ENCODE data around the gene RRP9. TPM values are rescaled to one million over a fixed set of nuclear protein-coding genes. Genes with fewer than 3 reads are reported as not detected.
"Not testable (repeated sequence)": the region's sequence is repeated elsewhere in the genome, so short reads cannot be mapped to it uniquely, and the experiment has no call there.

Gene RRP9, protein sequence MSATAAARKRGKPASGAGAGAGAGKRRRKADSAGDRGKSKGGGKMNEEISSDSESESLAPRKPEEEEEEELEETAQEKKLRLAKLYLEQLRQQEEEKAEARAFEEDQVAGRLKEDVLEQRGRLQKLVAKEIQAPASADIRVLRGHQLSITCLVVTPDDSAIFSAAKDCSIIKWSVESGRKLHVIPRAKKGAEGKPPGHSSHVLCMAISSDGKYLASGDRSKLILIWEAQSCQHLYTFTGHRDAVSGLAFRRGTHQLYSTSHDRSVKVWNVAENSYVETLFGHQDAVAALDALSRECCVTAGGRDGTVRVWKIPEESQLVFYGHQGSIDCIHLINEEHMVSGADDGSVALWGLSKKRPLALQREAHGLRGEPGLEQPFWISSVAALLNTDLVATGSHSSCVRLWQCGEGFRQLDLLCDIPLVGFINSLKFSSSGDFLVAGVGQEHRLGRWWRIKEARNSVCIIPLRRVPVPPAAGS
- 26.7 TPM for polyA plus RNA-seq (2013, experiment 1 of 4)
- 25.6 TPM for polyA plus RNA-seq (2013, experiment 2 of 4)
- 17.5 TPM for polyA plus RNA-seq (2013, experiment 3 of 4)
- 17.1 TPM for polyA plus RNA-seq (2013, experiment 4 of 4)

DNA sequence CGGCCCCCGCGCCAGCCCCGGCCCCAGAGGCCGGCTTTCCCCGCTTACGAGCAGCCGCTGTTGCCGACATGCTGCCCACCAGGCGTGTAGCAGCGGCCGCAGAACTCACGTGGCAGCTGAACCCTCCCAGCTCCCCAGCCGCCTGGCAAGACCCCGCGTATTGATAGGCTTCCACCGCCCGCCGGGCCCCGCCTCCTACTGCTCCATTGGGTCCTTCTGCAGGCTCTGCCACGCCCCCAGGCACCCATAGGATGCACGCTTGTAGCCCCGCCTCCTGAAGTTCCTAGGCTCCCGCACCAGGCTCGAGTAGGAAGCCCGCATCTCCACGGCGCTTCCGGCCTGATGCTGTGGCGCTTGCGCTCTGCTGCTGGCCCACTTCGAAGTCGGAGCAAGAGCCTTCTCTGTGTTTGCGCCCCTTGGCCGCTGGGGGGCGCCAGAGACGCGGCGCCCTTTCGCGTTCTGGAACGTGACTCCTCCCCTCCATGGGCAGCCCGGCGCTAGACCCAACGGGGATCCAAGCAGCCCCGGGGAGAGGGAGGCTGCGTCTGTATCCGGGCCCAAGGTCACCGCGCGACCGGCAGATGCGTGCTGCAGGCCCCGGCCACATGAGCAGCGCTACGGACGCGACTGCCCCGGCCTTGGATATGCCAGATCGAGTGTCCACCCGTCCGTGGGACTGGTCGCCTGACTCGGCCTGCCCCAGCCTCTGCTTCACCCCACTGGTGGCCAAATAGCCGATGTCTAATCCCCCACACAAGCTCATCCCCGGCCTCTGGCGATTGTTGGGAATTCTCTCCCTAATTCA, at the start of gene RRP9, which contains the start of gene PARP3:
Gene RRP9 (minus strand): TSS at position 107 of the 805 bp plus-strand sequence. CDS start 37 bp downstream, at position 70.
Gene PARP3 (plus strand): TSS at position 566 of the 805 bp plus-strand sequence. CDS start 993 bp downstream, outside the sequence.
- peaks cover 3% of the 10 kb centered on the region for H3K4me1 ChIP-seq (ENCODE audit: control insufficient read depth, insufficient read depth, low read length)
- no peaks in the 10 kb centered on the region for H3K9me3 ChIP-seq (ENCODE audit: control insufficient read depth, low read length)
- WGBS, 2 experiments: 7% methylated on average over 67 of the region's 67 CpGs
- peak within 1 kb of the TSS; percentile 48 for H3K27ac ChIP-seq (ENCODE audit: insufficient read depth, low read depth, low read length, poor library complexity, severe bottlenecking)
- H3K36me3 ChIP-seq (ENCODE audit: control insufficient read depth, insufficient read depth, low read length): peaks cover 3% of the 10 kb centered on the region
- H3K27me3 ChIP-seq (ENCODE audit: control insufficient read depth, insufficient read depth, low read length, poor library complexity, severe bottlenecking): no peaks in the 10 kb centered on the region
- H3K4me3 ChIP-seq (ENCODE audit: insufficient read depth, low read depth, low read length): peak within 1 kb of the TSS; percentile 94

DNA sequence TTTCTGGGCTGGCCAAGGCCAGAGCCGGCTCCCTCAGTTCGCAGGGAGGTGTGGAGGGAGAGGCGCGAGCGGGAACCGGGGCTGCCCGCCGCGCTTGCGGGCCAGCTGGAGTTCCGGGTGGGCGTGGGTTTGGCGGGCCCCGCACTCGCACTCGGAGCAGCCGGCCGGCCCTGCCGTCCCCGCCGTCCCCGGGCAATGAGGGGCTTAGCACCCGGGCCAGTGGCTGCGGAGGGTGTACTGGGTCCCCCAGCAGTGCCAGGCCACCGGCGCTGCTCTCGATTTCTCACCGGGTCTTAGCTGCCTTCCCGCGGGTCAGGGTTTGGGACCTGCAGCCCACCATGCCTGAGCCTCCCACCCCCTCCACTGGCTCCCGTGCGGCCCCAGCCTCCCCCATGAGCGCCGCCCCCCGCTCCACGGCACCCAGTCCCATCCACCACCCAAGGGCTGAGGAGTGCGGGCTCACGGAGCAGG, 48.8 kb upstream of the RRP9 start:
- H3K27ac ChIP-seq (ENCODE audit: insufficient read depth, low read depth, low read length, poor library complexity, severe bottlenecking); H3K4me1 ChIP-seq (ENCODE audit: control insufficient read depth, insufficient read depth, low read length); H3K27me3 ChIP-seq (ENCODE audit: control insufficient read depth, insufficient read depth, low read length, poor library complexity, severe bottlenecking); H3K4me3 ChIP-seq (ENCODE audit: insufficient read depth, low read depth, low read length); H3K9me3 ChIP-seq (ENCODE audit: control insufficient read depth, low read length): not testable (repeated sequence)
- peaks cover 26% of the 10 kb centered on the region for H3K36me3 ChIP-seq (ENCODE audit: control insufficient read depth, insufficient read depth, low read length)
- 95% methylated on average over 38 of the region's 38 CpGs for WGBS, 2 experiments

- Histone ChIP-seq H3K9me3 (ENCODE audit: control insufficient read depth, low read length) (no peaks in the 10 kb centered on the region), H3K27ac (ENCODE audit: insufficient read depth, low read depth, low read length, poor library complexity, severe bottlenecking) (no peak overlapping the region), H3K36me3 (ENCODE audit: control insufficient read depth, insufficient read depth, low read length) (peaks cover 15% of the 10 kb centered on the region), H3K4me1 (ENCODE audit: control insufficient read depth, insufficient read depth, low read length) (peaks cover 10% of the 10 kb centered on the region), H3K27me3 (ENCODE audit: control insufficient read depth, insufficient read depth, low read length, poor library complexity, severe bottlenecking) (no peaks in the 10 kb centered on the region), H3K4me3 (ENCODE audit: insufficient read depth, low read depth, low read length) (no peak overlapping the region)
- 88 to 91% methylated on average over 15 of the region's 15 CpGs for WGBS, 2 experiments
Measured at GRCh38 chr3:51988286-51989146, 46.8 kb upstream of the RRP9 start.

DNA sequence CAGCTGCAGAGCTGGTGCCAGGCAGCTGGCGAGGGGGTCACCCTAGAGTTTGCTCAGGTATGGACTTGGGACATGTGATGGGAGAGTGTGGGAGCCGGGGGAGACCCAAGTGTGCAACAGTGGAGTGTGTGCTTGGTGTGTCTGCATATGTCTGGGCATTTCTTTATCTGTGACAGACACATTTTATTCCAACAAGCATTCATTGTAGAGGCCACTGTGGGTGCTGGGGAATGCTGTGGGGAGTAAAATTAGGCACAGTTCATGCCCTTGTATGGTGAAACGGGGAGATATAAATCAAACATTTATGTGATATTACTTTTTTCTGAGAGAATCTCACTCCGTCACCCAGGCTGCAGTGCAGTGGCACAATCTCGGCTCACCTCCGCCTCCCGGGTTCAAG, 45.9 kb upstream of the RRP9 start:
- Histone ChIP-seq H3K36me3 (ENCODE audit: control insufficient read depth, insufficient read depth, low read length) (peaks cover 7% of the 10 kb centered on the region), H3K27me3 (ENCODE audit: control insufficient read depth, insufficient read depth, low read length, poor library complexity, severe bottlenecking) (no peaks in the 10 kb centered on the region), H3K4me1 (ENCODE audit: control insufficient read depth, insufficient read depth, low read length) (peaks cover 12% of the 10 kb centered on the region), H3K4me3 (ENCODE audit: insufficient read depth, low read depth, low read length) (no peak overlapping the region), H3K9me3 (ENCODE audit: control insufficient read depth, low read length) (no peaks in the 10 kb centered on the region), H3K27ac (ENCODE audit: insufficient read depth, low read depth, low read length, poor library complexity, severe bottlenecking) (no peak overlapping the region)
- 95 to 96% methylated on average over 7 of the region's 7 CpGs for whole genome bisulfite sequencing, 2 experiments

DNA sequence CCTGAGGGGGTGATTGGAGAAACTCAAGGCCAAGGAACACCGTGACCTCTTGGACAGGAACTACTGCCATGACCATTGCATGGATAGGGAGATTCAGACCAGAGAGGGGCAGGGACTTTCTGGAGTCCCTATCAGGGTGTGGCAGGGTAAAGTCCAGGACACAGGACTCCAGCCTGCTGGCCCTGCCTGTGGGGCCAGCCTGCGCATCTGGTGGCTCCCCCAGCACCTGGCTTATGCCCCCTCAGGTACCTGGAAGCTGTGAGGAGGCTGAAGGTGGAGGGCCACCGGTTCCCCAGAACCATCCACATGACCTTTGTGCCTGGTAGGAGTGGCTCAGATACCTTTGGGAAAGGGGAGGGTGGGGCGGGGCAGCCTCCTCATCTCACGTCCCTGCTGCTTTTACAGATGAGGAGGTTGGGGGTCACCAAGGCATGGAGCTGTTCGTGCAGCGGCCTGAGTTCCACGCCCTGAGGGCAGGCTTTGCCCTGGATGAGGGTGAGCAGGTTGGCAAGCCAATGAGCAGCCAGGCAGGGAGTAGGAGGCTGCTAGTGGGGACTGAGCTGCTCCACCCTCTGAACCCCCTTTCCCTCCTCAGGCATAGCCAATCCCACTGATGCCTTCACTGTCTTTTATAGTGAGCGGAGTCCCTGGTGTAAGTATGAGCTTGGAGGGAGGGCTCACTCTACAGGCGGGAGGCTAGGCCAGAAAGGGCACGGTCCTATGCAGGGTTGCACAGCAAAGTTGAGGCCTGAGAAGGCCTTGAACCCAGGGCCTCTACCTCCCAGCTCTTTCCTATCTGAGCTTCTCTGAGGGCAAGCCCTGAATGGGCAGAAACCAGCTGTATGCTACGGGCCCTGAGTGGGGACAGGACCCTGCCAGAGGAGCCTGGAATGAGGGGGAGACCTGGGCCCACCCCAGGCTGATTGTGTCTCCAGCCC, 44.6 kb upstream of the RRP9 start:
- no peaks in the 10 kb centered on the region for H3K27me3 ChIP-seq (ENCODE audit: control insufficient read depth, insufficient read depth, low read length, poor library complexity, severe bottlenecking)
- no peaks in the 10 kb centered on the region for H3K36me3 ChIP-seq (ENCODE audit: control insufficient read depth, insufficient read depth, low read length)
- peaks cover 15% of the 10 kb centered on the region for H3K4me1 ChIP-seq (ENCODE audit: control insufficient read depth, insufficient read depth, low read length)
- H3K27ac ChIP-seq (ENCODE audit: insufficient read depth, low read depth, low read length, poor library complexity, severe bottlenecking): no peak overlapping the region
- no peak overlapping the region for H3K4me3 ChIP-seq (ENCODE audit: insufficient read depth, low read depth, low read length)
- 87 to 93% methylated on average over 12 of the region's 12 CpGs for WGBS, 2 experiments
- H3K9me3 ChIP-seq (ENCODE audit: control insufficient read depth, low read length): no peaks in the 10 kb centered on the region

GRCh38 chr3:51985063-51985462, 43.4 kb upstream of the RRP9 start:
- peaks cover 15% of the 10 kb centered on the region for H3K4me1 ChIP-seq (ENCODE audit: control insufficient read depth, insufficient read depth, low read length)
- H3K27me3 ChIP-seq (ENCODE audit: control insufficient read depth, insufficient read depth, low read length, poor library complexity, severe bottlenecking): no peaks in the 10 kb centered on the region
- no peaks in the 10 kb centered on the region for H3K9me3 ChIP-seq (ENCODE audit: control insufficient read depth, low read length)
- no peak overlapping the region for H3K4me3 ChIP-seq (ENCODE audit: insufficient read depth, low read depth, low read length)
- 92 to 93% methylated on average over 6 of the region's 6 CpGs for WGBS, 2 experiments
- H3K36me3 ChIP-seq (ENCODE audit: control insufficient read depth, insufficient read depth, low read length): no peaks in the 10 kb centered on the region
- no peak overlapping the region for H3K27ac ChIP-seq (ENCODE audit: insufficient read depth, low read depth, low read length, poor library complexity, severe bottlenecking)

DNA sequence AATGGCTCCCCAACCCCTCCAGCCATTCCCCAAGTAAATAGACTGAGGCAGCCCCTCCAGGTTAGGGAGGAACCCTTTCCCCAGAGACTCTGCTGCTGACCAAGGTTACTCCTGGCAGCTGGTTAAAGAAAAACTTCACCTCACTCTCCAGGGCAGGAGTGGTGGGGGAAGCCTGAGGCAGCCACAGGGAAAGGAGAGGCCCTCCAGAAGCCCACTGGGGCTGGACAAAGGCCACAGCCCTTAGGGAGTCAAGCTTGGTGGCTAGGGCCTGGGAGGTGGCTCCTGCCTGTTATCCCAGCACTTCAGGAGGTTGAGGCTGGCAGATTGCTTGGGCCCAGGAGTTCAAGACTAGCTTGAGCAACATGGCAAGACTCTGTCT, 42.6 kb upstream of the RRP9 start:
- Histone ChIP-seq H3K9me3 (ENCODE audit: control insufficient read depth, low read length) (no peaks in the 10 kb centered on the region), H3K4me3 (ENCODE audit: insufficient read depth, low read depth, low read length) (no peak overlapping the region), H3K4me1 (ENCODE audit: control insufficient read depth, insufficient read depth, low read length) (peaks cover 15% of the 10 kb centered on the region), H3K36me3 (ENCODE audit: control insufficient read depth, insufficient read depth, low read length) (no peaks in the 10 kb centered on the region), H3K27ac (ENCODE audit: insufficient read depth, low read depth, low read length, poor library complexity, severe bottlenecking) (no peak overlapping the region), H3K27me3 (ENCODE audit: control insufficient read depth, insufficient read depth, low read length, poor library complexity, severe bottlenecking) (no peaks in the 10 kb centered on the region)

DNA sequence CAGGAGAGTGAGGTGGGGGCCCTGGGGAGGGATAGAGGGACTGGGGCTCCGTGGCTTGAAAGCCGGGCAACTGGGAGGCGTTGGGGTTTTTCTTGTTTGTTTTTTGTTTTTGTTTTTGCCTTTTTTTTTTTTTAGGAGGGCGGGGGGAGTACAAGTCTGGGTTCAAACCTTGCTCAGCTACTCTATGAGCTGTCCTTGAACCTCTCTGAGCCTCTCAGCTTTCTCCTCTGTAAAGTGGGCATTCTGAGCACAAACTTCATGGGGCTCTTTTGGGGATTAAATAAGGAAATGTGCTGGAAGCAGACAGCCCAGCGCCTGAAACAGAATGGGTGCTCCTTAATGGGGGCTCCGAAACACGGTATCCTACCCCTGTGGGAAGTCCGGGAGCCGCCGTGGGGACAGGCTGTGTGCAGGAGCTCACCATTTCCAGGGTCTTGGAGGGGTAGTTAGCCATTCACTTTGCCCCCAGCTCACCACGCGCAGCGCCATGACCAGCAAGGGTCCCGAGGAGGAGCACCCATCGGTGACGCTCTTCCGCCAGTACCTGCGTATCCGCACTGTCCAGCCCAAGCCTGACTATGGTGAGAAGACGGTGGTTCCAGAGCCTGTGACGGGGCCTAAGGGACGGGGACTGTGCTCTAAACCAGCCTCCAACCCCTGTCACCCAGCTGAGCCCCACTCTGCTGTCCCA, 42.0 kb upstream of the RRP9 start:
- 78 to 79% methylated on average over 21 to 22 of the region's 22 CpGs for WGBS, 2 experiments
- H3K4me1 ChIP-seq (ENCODE audit: control insufficient read depth, insufficient read depth, low read length): peaks cover 15% of the 10 kb centered on the region
- H3K27me3 ChIP-seq (ENCODE audit: control insufficient read depth, insufficient read depth, low read length, poor library complexity, severe bottlenecking): no peaks in the 10 kb centered on the region
- H3K36me3 ChIP-seq (ENCODE audit: control insufficient read depth, insufficient read depth, low read length): no peaks in the 10 kb centered on the region
- H3K9me3 ChIP-seq (ENCODE audit: control insufficient read depth, low read length): no peaks in the 10 kb centered on the region
- peak overlapping the region; percentile 37 for H3K4me3 ChIP-seq (ENCODE audit: insufficient read depth, low read depth, low read length)
- peak overlapping the region; percentile 58 for H3K27ac ChIP-seq (ENCODE audit: insufficient read depth, low read depth, low read length, poor library complexity, severe bottlenecking)

Measured in ectodermal cell (in vitro differentiated cells).